Neural cell (in vitro differentiated cells): ENCODE data around the gene CALHM6. TPM values are rescaled to one million over a fixed set of nuclear protein-coding genes. Genes with fewer than 3 reads are reported as not detected.

Source experiments
- H2AFZ ChIP-seq: fragments of 200-600, 300-800 bp; sonication (generic), shearing (Covaris generic); 2 replicates; pipeline ENCODE4 v1.6.0; 2014; ENCODE audit warnings: low read depth, mild to moderate bottlenecking, antibody characterized with exemption, low read length, moderate library complexity
- H3F3A ChIP-seq: fragments of 200-600 bp; shearing (Covaris generic); 2 replicates; pipeline ENCODE4 v1.6.1; 2016; ENCODE audit warnings: mild to moderate bottlenecking, moderate library complexity, mixed read lengths, antibody characterized with exemption, low read length; ENCODE audit not compliant: insufficient read depth, poor library complexity, severe bottlenecking
- H3K27ac ChIP-seq: fragments of 200-600, 300-800 bp; sonication (generic), shearing (Covaris generic); 2 replicates; pipeline ENCODE4 v1.5.1; 2014; ENCODE audit warnings: mild to moderate bottlenecking, low read length, moderate library complexity
- H3K27me3 ChIP-seq: fragments of 300-800, 200-600 bp; sonication (generic), shearing (Covaris generic); 2 replicates; pipeline ENCODE4 v1.6.0; 2014; ENCODE audit warnings: mild to moderate bottlenecking, low read depth, low read length, moderate library complexity; ENCODE audit not compliant: insufficient read depth
- H3K36me3 ChIP-seq: fragments of 300-800, 200-600 bp; sonication (generic), shearing (Covaris generic); 2 replicates; pipeline ENCODE4 v1.5.1; 2014; ENCODE audit warnings: mild to moderate bottlenecking, antibody characterized with exemption, low read length, moderate library complexity; ENCODE audit not compliant: insufficient read depth
- H3K4me2 ChIP-seq: fragments of 300-800, 200-600 bp; sonication (generic), shearing (Covaris generic); 2 replicates; pipeline ENCODE4 v1.6.0; 2014; ENCODE audit warnings: mild to moderate bottlenecking, low read length
- H3K4me3 ChIP-seq: fragments of 300-800, 200-600 bp; sonication (generic), shearing (Covaris generic); 2 replicates; pipeline ENCODE4 v1.5.1; 2014; ENCODE audit warnings: mild to moderate bottlenecking, low read length, moderate library complexity
- H3K79me2 ChIP-seq: fragments of 200-600 bp; shearing (Covaris generic); replicated peaks from 2 replicates; pipeline ENCODE4 v1.6.0; 2014; ENCODE audit warnings: mild to moderate bottlenecking, low read length, moderate library complexity; ENCODE audit not compliant: insufficient read depth
- H3K9ac ChIP-seq: fragments of 300-800, 200-600 bp; sonication (generic), shearing (Covaris generic); 2 replicates; pipeline ENCODE4 v1.6.1; 2016; ENCODE audit warnings: mild to moderate bottlenecking, low read length, mixed read lengths
- H3K9me2 ChIP-seq: fragments of 200-600 bp; shearing (Covaris generic); 2 replicates; pipeline ENCODE4 v1.6.1; 2016; ENCODE audit warnings: mild to moderate bottlenecking, low read length, mixed read lengths; ENCODE audit not compliant: insufficient read depth
- H3K9me3 ChIP-seq: fragments of 200-600, 300-800 bp; sonication (generic), shearing (Covaris generic); 2 replicates; pipeline ENCODE4 v1.6.1; 2016; ENCODE audit warnings: mild to moderate bottlenecking, mixed run types, low read length, moderate library complexity, mixed read lengths
- H4K20me1 ChIP-seq: fragments of 200-600 bp; shearing (Covaris generic); 2 replicates; pipeline ENCODE4 v1.6.1; 2016; ENCODE audit warnings: mild to moderate bottlenecking, mixed run types; ENCODE audit not compliant: insufficient read depth
- EP300 ChIP-seq: fragments of 450-650 bp; conservative IDR thresholded peaks from 2 replicates; pipeline ENCODE4 v1.6.1; 2014; ENCODE audit warnings: antibody characterized with exemption, mild to moderate bottlenecking, moderate library complexity; ENCODE audit not compliant: poor library complexity, severe bottlenecking
- EZH2 ChIP-seq: fragments of 200-600, 300-800 bp; shearing (Covaris generic), sonication (generic); IDR thresholded peaks from 2 replicates; pipeline ENCODE4 v1.6.1; 2014; ENCODE audit warnings: antibody characterized with exemption, low read length, borderline replicate concordance, mild to moderate bottlenecking; ENCODE audit not compliant: insufficient read depth, poor library complexity, severe bottlenecking
- MXI1 ChIP-seq: fragments of 450-650 bp; conservative IDR thresholded peaks from 2 replicates; pipeline ENCODE4 v1.6.1; 2014; ENCODE audit warnings: antibody characterized with exemption, mild to moderate bottlenecking; ENCODE audit not compliant: poor library complexity, severe bottlenecking
- POLR2AphosphoS5 ChIP-seq: IDR thresholded peaks from 2 replicates; pipeline ENCODE4 v1.6.1; 2012
- RAD21 ChIP-seq: fragments of 450-650 bp; conservative IDR thresholded peaks from 2 replicates; pipeline ENCODE4 v1.6.1; 2014; ENCODE audit warnings: antibody characterized with exemption, mild to moderate bottlenecking, moderate library complexity
- SMC3 ChIP-seq: fragments of 450-650 bp; conservative IDR thresholded peaks from 2 replicates; pipeline ENCODE4 v1.6.1; 2014; ENCODE audit warnings: antibody characterized with exemption, mild to moderate bottlenecking, moderate library complexity; ENCODE audit not compliant: poor library complexity
- TAF1 ChIP-seq: IDR thresholded peaks from 2 replicates; pipeline ENCODE4 v1.6.1; 2012; ENCODE audit warnings: low read depth
- polyA plus RNA-seq: library from polyadenylated mRNA; depleted of rRNA; stranded (reverse); fragments of >200 nt; gene quantifications from 2 replicates; pipeline ENCODE4 v1.2.3, GENCODE V29; 2014
- TF ChIP-seq, protein P1 (sequence below): fragments of 450-650 bp; IDR thresholded peaks from 2 replicates; pipeline ENCODE4 v1.5.1; 2014; ENCODE audit warnings: antibody characterized with exemption, mild to moderate bottlenecking, moderate library complexity; ENCODE audit not compliant: poor library complexity, severe bottlenecking
- TF ChIP-seq, protein P2 (sequence below): IDR thresholded peaks from 2 replicates; pipeline ENCODE4 v1.6.1; 2012; ENCODE audit warnings: borderline replicate concordance

CALHM6 gene
- polyA plus RNA-seq, 1 donor from 2014 or later: 12.0 TPM

GRCh38 chr6:116483616-116484015 is 22.4 kb downstream of the CALHM6 start:
- H3K79me2 ChIP-seq: no peaks in the 10 kb centered on the region
- H3K9me2 ChIP-seq: no peaks in the 10 kb centered on the region
- H3K36me3 ChIP-seq: no peaks in the 10 kb centered on the region
- H4K20me1 ChIP-seq: no peaks in the 10 kb centered on the region
- H3K27ac ChIP-seq: no peak overlapping the region
- no peaks in the 10 kb centered on the region for H3K27me3 ChIP-seq
- no peak overlapping the region for H3K4me2 ChIP-seq
- no peak overlapping the region for H3K9ac ChIP-seq
- no peaks in the 10 kb centered on the region for H3K9me3 ChIP-seq
- H2AFZ ChIP-seq: no peak overlapping the region
- H3F3A ChIP-seq: no peaks in the 10 kb centered on the region
- TF ChIP-seq, protein P1, sequence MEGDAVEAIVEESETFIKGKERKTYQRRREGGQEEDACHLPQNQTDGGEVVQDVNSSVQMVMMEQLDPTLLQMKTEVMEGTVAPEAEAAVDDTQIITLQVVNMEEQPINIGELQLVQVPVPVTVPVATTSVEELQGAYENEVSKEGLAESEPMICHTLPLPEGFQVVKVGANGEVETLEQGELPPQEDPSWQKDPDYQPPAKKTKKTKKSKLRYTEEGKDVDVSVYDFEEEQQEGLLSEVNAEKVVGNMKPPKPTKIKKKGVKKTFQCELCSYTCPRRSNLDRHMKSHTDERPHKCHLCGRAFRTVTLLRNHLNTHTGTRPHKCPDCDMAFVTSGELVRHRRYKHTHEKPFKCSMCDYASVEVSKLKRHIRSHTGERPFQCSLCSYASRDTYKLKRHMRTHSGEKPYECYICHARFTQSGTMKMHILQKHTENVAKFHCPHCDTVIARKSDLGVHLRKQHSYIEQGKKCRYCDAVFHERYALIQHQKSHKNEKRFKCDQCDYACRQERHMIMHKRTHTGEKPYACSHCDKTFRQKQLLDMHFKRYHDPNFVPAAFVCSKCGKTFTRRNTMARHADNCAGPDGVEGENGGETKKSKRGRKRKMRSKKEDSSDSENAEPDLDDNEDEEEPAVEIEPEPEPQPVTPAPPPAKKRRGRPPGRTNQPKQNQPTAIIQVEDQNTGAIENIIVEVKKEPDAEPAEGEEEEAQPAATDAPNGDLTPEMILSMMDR: no peak
- no peak for TF ChIP-seq SMC3
- TF ChIP-seq, protein P2, sequence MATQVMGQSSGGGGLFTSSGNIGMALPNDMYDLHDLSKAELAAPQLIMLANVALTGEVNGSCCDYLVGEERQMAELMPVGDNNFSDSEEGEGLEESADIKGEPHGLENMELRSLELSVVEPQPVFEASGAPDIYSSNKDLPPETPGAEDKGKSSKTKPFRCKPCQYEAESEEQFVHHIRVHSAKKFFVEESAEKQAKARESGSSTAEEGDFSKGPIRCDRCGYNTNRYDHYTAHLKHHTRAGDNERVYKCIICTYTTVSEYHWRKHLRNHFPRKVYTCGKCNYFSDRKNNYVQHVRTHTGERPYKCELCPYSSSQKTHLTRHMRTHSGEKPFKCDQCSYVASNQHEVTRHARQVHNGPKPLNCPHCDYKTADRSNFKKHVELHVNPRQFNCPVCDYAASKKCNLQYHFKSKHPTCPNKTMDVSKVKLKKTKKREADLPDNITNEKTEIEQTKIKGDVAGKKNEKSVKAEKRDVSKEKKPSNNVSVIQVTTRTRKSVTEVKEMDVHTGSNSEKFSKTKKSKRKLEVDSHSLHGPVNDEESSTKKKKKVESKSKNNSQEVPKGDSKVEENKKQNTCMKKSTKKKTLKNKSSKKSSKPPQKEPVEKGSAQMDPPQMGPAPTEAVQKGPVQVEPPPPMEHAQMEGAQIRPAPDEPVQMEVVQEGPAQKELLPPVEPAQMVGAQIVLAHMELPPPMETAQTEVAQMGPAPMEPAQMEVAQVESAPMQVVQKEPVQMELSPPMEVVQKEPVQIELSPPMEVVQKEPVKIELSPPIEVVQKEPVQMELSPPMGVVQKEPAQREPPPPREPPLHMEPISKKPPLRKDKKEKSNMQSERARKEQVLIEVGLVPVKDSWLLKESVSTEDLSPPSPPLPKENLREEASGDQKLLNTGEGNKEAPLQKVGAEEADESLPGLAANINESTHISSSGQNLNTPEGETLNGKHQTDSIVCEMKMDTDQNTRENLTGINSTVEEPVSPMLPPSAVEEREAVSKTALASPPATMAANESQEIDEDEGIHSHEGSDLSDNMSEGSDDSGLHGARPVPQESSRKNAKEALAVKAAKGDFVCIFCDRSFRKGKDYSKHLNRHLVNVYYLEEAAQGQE: no peak
- no peak for TF ChIP-seq RAD21
- TF ChIP-seq MXI1: no peak
- TF ChIP-seq EZH2: no peak
- TF ChIP-seq POLR2AphosphoS5: no peak
- no peak for TF ChIP-seq EP300
- TF ChIP-seq TAF1: no peak
- H3K4me3 ChIP-seq: no peak overlapping the region

- H3K9me3 ChIP-seq: no peaks in the 10 kb centered on the region
- H3K4me2 ChIP-seq: no peak overlapping the region
- H2AFZ ChIP-seq: no peak overlapping the region
- no peak overlapping the region for H3K9ac ChIP-seq
- no peaks in the 10 kb centered on the region for H3K9me2 ChIP-seq
- H3K79me2 ChIP-seq: no peaks in the 10 kb centered on the region
- H3F3A ChIP-seq: no peaks in the 10 kb centered on the region
- no peaks in the 10 kb centered on the region for H3K36me3 ChIP-seq
- TF ChIP-seq RAD21: no peak
- TF ChIP-seq, protein P2: no peak
- TF ChIP-seq MXI1: no peak
- no peak for TF ChIP-seq SMC3
- no peak for TF ChIP-seq TAF1
- TF ChIP-seq POLR2AphosphoS5: no peak
- TF ChIP-seq EZH2: no peak
- no peak for TF ChIP-seq EP300
- TF ChIP-seq, protein P1: no peak
- H4K20me1 ChIP-seq: no peaks in the 10 kb centered on the region
- no peaks in the 10 kb centered on the region for H3K27me3 ChIP-seq
- no peak overlapping the region for H3K4me3 ChIP-seq
- H3K27ac ChIP-seq: no peak overlapping the region
Measured at GRCh38 chr6:116485559-116486184, 24.5 kb downstream of the CALHM6 start.
